ENCODE results near the gene HPSE2.

The HPSE2 gene

DNA sequence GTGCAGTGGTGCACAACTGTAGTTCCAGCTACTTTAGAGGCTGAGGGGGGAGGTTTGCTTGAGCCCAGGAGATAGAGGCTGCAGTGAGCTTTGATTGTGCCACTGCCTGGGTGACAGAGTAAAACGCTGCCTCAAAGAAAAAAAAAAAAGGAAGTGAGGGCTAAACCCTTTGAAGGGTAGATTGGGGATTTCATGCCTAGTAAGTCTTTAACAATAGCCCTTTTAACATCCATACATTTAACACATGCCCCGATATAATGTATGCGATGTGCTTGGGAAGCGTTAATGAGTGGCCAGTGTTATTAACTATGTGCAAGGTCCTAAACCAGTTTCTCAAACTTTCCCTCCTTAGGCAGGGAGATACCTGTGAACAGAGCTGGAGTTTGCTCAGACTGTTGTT is 559.8 kb downstream of the HPSE2 start:
- no peak for DNase-seq (ENCODE audit: low read depth)

DNA sequence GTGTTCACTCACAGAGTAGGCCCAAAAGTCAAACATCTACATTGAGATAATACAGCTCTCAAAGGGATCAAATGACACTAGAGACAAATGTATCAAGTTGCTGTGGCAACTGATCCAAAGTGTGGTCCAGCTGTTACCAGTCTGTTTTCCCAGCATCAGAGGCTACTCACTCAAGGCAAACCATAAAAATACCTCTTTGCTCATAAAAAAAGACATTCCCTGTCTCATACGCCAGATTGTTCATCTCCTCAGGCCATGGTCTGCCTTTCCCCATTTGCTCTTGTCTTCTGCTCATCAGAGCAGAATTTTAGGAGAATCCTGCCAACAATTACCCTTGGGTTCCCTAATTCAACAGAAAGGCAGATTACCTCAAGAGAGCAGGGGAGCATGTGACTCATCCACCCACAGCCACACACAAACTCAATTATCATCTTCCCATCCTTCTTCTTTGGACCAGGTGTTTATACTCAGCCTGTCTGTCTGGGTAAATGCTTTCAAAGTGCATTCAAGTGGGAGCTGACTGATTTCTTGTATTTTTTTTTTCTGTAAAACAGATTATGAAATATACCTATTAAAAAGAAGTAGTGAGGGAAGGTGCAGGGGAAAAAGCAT is 562.4 kb downstream of the HPSE2 start:
- DNase-seq (ENCODE audit: low read depth): no peak

DNA sequence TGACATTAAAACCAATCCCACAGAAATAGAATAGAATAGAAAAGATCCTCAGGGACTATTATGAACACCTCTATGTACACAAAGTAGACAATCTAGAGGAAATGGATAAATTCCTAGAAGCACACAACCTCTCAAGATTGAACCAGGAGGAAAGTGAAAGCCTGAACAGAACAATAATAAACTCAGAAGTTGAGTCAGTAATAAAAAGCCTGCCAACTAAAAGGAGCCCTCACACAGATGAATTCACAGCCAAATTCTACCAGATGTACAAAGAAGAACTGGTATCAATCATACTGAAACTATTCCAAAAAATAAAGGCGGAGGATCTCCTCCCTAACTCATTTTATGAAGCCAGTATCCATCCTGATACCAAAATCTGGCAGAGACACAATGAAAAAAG is 568.6 kb downstream of the HPSE2 start:
- DNase-seq (ENCODE audit: low read depth): no peak

DNA sequence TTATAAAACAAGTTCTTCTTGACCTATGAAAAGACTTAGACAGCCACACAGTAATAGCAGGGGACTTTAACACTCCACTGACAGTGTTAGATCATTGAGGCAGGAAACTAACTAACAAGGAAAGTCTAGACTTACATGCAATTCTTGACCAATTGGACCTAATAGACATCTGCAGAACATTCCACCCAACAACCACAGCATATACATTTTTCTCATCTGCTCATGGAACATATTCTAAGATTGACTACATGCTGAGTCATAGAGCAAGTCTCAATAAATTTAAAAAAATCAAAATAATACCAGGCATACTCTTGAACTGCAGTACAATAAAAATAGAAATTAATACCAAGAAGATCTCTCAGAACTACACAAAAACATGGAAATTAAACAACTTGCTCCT is 569.4 kb downstream of the HPSE2 start:
- DNase-seq (ENCODE audit: low read depth): no peak

DNA sequence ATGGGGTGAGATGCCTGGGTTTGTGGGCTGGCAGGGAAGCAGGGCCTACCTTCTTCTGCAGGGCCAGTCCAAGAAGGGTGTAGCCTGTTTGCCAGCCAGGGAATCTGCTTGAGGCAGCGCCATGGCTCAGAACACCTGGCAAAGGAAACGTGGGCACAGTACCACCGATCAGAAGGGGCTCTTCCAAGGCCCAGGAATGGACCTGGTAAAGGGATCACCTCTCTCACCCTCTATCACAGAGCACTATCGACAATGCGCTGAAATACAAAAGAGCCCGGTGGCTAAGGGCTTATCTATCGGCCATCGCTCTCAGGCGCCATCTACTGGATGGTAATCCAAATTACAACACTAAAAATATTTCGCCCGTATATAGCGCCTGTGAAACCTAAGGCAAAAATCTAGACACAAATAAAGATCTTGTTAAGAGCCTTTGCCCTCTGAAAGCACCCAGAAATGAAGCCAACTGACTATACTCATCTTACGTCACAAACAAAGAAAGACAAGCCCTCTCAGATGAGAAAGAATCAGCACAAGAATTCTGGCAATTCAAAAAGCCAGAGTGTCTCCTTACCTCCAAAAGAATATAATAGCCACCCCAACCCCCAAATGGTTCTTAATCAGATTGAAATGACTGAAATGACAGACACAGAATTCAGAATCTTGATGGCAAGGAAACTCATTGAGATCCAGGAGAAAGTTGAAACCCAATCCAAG is 571.2 kb downstream of the HPSE2 start:
- DNase-seq (ENCODE audit: low read depth): no peak

- DNase-seq (ENCODE audit: low read depth): no peak
Observed at GRCh38 chr10:98659951-98660350, 575.7 kb downstream of the HPSE2 start.

GRCh38 chr10:98655492-98655891 is 580.2 kb downstream of the HPSE2 start:
- no peak for DNase-seq (ENCODE audit: low read depth)

DNA sequence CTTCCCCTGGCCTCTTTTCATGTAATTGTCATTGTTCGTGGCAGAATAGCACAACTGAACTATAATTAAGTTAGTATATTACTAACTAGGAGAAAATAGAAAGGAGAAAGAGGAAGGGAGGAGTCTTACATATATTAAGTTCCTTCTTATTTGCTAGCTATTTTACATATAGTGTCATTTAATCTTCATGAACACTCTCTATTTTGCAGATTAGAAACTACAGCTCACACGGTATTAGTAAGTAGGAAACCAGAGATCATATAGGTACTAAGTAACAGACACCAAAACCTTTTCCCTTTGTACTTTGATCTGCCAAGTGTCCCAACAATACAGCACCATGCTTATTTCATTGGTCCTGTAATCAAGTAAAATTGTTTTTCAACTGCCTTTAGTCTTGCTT is 586.5 kb downstream of the HPSE2 start:
- no peak for DNase-seq (ENCODE audit: low read depth)

DNA sequence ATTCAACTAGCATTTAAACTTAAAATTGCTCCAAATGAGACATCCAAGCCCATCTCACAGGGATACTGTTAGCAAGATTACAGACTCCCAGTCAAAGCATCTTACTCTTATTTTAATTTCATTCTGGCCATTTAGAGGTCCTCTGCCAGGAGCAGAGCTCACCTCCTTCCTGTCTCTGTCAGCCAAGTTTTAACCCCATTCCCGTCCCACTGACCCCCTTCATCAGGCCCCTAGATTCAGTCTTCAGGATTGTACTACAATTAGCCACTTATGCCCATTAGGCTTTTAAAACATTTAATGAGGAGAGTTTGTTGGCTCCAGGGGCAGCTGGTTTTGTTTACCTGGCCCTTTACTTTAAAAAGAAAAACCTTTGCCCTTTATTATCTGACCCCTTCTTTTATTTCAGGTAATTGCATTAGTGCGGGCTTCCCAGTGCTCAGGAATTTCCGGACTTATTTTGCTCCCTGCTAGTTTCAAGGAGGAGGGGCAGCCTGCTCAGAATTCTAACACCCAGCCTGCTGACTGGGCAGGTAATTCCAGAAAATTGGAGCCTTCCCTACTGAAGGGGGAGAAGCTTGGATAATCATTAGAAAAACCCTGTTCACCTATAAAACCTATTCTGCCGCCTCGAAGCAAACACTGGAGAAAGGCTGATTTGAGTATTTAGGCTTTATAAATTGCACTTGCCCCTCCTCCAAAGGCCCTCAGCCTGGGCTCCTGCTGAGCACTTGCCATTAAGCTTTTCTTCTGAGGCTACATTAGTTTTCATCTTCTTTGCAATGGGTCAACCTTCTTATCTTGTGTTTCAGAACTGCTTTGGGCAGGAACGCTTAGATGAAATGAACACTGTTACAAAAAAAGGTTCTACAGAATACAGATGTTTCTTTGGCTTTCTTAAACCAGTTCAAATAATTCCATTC is 588.4 kb downstream of the HPSE2 start:
- no peak for DNase-seq (ENCODE audit: low read depth)

DNA sequence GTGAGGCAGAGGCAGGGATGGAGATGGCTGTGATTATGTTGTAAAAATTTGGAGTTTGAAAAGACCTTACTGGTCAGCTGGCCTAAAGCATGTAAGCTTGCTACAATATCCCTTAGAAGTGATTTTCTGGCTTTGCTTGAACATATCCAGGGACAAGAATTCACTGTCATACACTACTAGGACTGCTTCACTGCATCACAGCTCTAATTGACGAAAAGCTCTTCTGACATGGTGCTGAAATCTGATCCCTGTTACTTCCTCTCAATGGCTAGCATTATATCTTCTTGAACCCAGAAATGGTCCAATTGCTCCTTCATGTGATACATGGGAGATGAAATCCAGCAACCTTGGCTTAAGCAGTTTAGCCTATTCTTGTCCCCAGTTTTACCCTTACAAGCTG is 591.2 kb downstream of the HPSE2 start:
- DNase-seq (ENCODE audit: low read depth): no peak

DNA sequence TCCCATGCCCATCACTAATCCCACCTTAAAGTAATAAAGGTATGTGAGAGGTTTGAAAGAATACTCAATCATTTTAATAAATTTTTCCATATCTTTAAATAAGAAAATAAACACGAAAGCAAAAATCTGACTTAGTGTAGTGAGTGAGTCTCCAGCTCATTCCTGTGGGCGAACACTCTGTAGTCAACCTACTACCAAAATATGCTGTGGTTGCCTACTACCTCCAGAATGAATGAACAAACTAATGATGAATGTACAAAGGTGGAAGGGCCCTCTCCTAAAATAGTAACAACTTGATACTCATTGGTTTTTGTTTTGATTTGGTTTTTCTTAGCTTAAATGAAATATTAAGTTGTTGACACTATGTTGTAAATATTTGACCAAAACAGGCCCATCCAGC is 593.4 kb downstream of the HPSE2 start:
- DNase-seq (ENCODE audit: low read depth): no peak

DNA sequence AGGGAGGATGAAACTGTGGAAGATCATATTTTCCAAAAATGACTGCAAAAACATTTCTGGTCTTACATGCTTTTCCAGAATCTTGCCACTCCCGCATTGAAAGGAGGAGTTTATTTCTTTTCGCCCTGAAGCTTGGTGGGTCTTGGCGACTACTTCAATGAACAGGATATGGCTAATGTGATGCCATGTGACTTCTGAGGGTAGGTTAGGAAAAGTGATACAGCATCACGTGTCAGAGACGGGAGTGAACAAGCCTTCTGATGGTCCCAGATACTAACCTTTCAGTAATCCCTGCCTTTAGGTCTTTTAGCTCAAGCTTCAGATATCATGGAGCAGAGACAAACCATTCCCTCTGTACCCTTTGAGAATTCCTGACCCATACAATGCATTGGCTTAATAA is 596.7 kb downstream of the HPSE2 start:
- no peak for DNase-seq (ENCODE audit: low read depth)

DNA sequence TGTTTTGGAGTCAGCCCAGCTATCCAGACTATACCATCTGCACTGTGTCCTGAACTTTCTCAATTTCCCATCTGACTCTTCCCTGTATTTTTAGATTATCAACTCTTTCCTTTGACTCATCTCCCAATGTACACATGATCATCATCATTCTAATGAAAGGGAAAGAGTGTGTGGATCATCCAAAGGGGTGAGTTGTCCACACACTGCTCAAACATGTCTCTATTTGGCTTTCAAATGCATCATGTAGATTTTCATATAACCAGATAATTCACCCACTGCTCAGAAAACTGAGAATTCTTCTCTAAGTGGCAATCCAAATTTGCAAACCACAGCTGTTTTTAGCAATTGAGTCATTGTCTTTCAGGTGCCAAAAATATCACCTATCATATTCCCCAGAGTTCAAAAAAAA is 598.7 kb downstream of the HPSE2 start:
- DNase-seq (ENCODE audit: low read depth): no peak

DNA sequence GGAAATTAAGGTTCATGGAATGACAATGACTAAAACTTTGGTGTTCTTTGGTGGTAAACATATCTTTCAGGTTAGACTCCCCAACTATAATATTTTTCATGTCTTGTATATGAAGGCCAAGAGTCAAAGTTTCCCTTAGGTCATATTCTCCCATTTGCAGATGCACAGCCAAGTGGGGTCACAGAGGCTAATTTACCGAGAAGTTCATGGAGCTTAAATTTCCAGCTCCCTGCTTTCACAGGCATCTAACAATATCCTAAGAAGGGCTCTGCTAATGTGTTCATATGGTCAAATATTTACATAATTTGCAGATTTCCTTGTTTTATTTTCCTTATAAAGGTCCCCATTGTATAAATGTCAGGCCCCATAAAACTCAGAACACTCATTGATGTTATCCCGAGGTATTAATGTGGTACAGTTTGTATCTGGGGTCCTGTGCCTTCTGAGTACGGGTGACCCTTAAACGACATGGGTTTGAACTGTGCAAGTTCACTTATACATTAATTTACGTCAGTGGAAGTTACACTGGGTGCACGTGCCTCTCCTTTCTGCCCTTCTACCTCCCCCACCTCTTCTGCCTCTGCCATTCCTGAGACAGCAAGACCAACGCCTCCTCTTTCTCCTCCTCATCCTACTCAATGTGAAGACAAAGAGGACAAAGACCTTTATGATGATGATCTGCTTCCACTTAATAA is 603.0 kb downstream of the HPSE2 start:
- no peak for DNase-seq (ENCODE audit: low read depth)

DNA sequence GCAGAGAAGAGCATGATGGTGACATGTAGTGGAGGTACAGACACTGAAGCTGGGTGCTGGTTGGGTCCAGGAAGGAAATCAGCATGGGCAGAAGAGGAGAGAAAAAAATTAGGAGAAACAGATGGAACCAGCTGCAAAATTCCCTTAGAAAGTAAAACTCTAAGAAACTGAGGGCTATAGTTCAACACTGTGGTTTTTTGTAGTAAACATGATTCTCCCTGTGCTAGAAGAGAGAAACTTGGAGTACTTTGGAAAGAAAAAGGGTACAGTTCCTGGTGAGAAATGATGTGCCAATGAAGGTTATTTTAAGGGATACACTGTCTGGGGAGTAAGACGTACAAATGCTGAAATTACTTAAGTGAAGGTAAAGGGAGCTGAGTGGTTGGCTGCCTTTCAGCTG is 607.4 kb downstream of the HPSE2 start:
- DNase-seq (ENCODE audit: low read depth): no peak

DNA sequence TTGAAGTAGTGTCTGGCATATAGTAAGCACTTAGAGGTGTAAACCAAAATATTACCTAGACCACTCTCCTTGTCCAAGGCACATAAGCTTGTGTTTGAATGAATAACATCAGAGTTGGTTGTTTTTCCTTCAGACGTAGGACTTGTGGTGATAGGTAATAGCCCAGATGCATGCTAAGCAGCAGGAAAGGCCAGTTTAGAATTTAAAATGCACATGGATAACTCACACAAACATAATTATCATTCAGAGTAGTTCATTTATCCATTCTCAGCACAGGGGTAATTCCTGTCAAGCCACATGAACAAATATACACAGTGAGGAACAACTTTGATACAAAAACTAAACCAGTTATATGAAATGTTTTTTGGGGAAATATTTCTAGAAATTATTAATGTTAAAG is 607.9 kb downstream of the HPSE2 start:
- no peak for DNase-seq (ENCODE audit: low read depth)

DNA sequence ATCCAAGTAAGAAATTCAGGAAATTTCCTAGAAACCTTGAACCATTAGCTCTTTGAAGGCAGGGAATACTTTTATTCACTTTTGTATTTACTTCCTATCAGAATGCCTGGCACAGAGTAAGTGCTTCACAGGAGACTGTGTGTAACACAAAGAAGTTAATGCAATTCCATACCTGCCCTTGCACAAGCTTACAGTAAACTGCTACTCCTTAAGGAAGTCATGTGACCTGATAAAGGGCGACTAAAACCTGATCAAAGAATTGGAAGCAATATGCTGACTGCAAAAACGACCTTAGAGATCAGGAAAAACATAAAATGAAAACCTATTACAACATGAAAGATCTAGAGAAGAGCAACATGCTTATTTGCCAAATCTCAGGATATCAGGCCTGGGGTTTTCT is 610.7 kb downstream of the HPSE2 start:
- DNase-seq (ENCODE audit: low read depth): no peak

DNA sequence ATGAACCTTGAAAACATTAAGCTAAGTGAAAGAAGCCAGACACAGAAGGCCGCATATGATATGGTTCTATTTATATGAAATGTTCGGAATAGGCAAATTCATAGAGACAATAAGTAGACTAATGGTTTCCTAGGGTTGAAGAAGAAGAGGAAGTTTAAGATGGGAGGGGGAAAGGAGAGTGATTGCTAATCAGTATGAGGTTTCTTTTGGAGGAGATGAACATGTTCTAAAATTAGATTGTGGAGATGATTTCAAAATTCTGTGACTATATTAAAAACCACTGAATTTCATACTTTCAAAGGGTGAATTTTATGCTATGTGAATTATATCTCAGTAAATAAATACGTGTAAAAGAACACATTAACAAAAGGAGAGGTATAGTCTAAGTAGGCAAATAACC is 612.5 kb downstream of the HPSE2 start:
- DNase-seq (ENCODE audit: low read depth): no peak

DNA sequence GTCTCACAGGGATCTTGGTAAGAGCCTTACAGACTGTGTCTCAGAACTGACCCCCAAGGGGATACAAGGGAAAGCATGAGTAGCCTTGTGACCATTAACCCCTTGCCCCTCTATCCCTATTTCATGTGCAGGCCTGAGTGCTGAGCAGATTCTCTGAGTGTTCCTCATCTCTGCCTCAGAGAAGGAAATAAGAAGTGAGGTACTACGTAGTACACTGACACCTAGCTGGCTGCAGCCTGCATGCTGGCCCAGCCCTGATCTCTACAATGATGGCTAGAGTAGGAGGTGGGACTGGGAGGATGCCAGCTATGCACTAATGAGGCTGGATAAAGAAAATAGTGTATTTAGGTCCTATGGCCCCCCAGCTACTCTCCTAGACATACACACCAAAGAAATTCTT is 614.0 kb downstream of the HPSE2 start:
- DNase-seq (ENCODE audit: low read depth): no peak

DNA sequence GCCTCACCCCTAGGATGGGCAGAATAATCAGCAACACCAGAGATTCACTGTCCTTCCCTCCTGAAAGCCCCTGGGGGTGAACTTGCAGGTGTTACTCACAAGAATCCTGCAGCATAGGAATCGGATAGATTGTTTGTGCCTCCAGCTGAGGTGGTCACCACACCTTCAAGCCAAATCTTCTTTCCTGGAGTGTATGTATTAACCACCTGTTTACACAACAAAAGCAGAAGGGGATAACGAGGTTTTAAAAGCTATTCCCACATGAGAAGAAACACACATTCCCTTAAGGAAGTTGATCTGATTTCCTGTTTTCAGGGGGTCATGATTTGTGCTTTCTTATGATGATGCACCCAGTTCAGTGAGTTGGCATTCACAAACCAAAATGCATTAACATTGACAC is 615.1 kb downstream of the HPSE2 start:
- no peak for DNase-seq (ENCODE audit: low read depth)

GRCh38 chr10:98619446-98619845 is 616.2 kb downstream of the HPSE2 start:
- no peak for DNase-seq (ENCODE audit: low read depth)

- no peak for DNase-seq (ENCODE audit: low read depth)
Observed at GRCh38 chr10:98617906-98618520, 617.6 kb downstream of the HPSE2 start.
